Measurements from ENCODE around the gene HDAC10.

Gene HDAC10

GRCh38 chr22:50255099-50255498, 4.0 kb upstream of the HDAC10 start:
- TF ChIP-seq POLR2AphosphoS5 (IDR thresholded peaks at IDR 0.05; ENCODE audit: low read depth, low read length): no peak
- no peak for TF ChIP-seq SIN3A (IDR thresholded peaks at IDR 0.05; ENCODE audit: borderline replicate concordance, insufficient read depth, low read length)
- no peak for TF ChIP-seq REST (IDR thresholded peaks at IDR 0.05; ENCODE audit: insufficient read depth in 1 of 2, low read depth in 2 of 2, low read length in 2 of 2)
- TF ChIP-seq FOXP2 (optimal IDR thresholded peaks at IDR 0.05; ENCODE audit: borderline replicate concordance, extremely low read depth, extremely low read length, insufficient read depth): no peak
- TF ChIP-seq TAF1 (IDR thresholded peaks at IDR 0.05; ENCODE audit: borderline replicate concordance, insufficient read depth, low read length): no peak

- TF ChIP-seq POLR2AphosphoS5 (IDR thresholded peaks at IDR 0.05; ENCODE audit: low read depth, low read length) (no peak), REST (IDR thresholded peaks at IDR 0.05; ENCODE audit: insufficient read depth in 1 of 2, low read depth in 2 of 2, low read length in 2 of 2) (no peak), FOXP2 (optimal IDR thresholded peaks at IDR 0.05; ENCODE audit: borderline replicate concordance, extremely low read depth, extremely low read length, insufficient read depth) (no peak), TAF1 (IDR thresholded peaks at IDR 0.05; ENCODE audit: borderline replicate concordance, insufficient read depth, low read length) (no peak), SIN3A (IDR thresholded peaks at IDR 0.05; ENCODE audit: borderline replicate concordance, insufficient read depth, low read length) (no peak)
Observed at GRCh38 chr22:50253941-50254340, 2.9 kb upstream of the HDAC10 start.

DNA sequence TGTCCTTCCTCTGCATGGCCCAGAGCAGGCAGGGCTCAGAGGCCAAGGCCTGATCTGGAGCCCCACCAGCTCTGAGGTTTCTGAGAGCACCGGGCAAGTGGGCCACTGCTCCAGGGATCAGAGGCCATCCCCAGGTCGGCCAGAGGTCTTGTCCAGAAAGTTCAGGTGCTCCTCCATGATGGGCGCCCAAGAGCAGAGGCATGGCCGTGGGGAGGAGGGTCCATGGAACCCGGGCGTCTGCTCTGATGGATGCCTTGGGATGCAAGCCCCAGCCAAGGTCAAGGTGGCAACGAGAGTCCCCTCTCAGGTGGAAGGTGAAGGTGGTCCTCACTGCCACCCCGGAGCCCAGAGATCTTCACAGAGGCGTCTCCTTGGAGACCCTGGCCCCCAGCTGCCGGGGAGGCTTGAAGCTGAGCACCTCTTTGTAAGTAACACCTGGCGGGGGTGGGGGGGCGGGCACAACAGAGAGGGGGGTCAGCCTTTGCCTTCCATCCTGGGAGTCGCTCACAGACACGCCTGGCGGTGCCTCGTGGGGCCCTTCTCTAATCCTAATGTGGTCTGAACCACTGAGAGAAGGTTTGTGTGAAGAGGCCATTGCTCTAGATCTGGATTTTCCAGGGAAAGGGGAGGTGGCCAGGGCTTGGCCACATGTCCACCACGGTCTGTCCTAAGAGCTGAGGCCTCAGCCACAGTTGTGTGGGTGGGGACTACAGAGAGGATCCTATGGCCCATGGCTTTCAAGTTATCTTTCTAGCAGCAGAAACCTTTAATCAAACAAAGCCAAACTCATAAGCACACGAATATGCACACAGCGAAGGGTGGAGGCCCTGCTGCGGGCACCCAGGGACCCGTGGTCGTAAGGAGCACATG, 2.2 kb upstream of the HDAC10 start:
- no peak for TF ChIP-seq SIN3A (IDR thresholded peaks at IDR 0.05; ENCODE audit: borderline replicate concordance, insufficient read depth, low read length)
- TF ChIP-seq FOXP2 (optimal IDR thresholded peaks at IDR 0.05; ENCODE audit: borderline replicate concordance, extremely low read depth, extremely low read length, insufficient read depth): no peak
- no peak for TF ChIP-seq TAF1 (IDR thresholded peaks at IDR 0.05; ENCODE audit: borderline replicate concordance, insufficient read depth, low read length)
- no peak for TF ChIP-seq REST (IDR thresholded peaks at IDR 0.05; ENCODE audit: insufficient read depth in 1 of 2, low read depth in 2 of 2, low read length in 2 of 2)
- TF ChIP-seq POLR2AphosphoS5 (IDR thresholded peaks at IDR 0.05; ENCODE audit: low read depth, low read length): no peak

DNA sequence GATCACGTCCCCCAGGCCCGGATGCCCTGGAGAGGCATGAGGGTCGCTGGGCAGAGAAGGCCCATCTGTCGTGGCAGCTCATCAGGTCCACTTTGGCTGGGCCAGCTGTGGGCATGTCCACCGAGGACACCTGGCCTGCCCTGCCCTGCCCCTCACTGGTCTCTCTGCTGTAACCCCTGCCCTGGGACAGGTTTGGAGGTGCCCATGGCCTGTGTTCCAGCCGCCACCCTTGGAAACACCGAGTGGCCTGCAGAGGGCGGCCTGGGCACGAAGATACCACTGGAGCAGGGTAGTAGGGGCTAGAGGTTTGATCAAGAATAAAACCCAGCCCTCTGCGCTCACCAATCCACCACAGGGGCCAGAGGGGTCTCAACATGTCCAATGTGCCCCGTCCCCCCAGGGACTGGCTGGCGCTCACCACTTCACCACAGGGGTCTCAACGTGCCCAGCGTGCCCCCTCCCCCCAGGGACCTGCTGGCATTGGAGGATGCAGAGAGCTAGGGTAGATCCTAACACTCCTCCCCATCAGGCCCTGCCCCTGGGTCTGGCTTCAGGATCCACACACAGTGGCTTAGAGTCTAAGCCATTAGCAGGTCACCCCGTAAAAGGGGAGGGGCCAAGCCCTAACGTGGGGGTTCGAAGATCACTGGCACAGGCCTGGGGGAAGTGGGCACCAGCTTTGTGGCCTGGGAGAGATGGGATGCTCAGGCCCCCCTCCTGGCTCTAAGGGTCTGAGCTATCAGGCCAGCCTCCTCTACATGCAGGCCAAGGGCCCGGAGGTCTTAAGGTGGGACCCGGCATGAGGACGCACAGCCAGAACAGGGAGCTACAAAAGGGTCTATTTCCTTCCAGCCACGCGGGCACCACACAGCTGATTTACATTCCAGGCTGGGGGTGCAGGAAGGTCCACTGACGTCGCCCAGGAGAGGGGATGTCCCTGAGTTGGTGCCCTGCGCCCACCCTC, 1.3 kb upstream of the HDAC10 start:
- TF ChIP-seq TAF1 (IDR thresholded peaks at IDR 0.05; ENCODE audit: borderline replicate concordance, insufficient read depth, low read length) (no peak), REST (IDR thresholded peaks at IDR 0.05; ENCODE audit: insufficient read depth in 1 of 2, low read depth in 2 of 2, low read length in 2 of 2) (no peak), POLR2AphosphoS5 (IDR thresholded peaks at IDR 0.05; ENCODE audit: low read depth, low read length) (no peak), FOXP2 (optimal IDR thresholded peaks at IDR 0.05; ENCODE audit: borderline replicate concordance, extremely low read depth, extremely low read length, insufficient read depth) (no peak), SIN3A (IDR thresholded peaks at IDR 0.05; ENCODE audit: borderline replicate concordance, insufficient read depth, low read length) (no peak)
